HepG2 (cell line): ENCODE results near the gene DAB2IP. TPM values are rescaled to one million over a fixed set of nuclear protein-coding genes. Genes with fewer than 3 reads are reported as not detected.

Experiments
- KDM5B ChIP-seq: sonication (generic); formaldehyde crosslinking; IDR thresholded peaks from 2 replicates; pipeline ENCODE4 v1.4.0; 2020; ENCODE audit warnings: missing genetic modification reagents, mild to moderate bottlenecking, borderline replicate concordance
- SALL1 ChIP-seq: sonication (generic); formaldehyde crosslinking; IDR thresholded peaks from 2 replicates; pipeline ENCODE4 v1.8.0; 2022; ENCODE audit warnings: mild to moderate bottlenecking, missing genetic modification reagents
- TBL1XR1 ChIP-seq: fragments of 150-350 bp; IDR thresholded peaks from 2 replicates; pipeline ENCODE4 v1.6.1; 2014; ENCODE audit warnings: borderline replicate concordance, low read length; ENCODE audit not compliant: partially characterized antibody
- TEAD2 ChIP-seq: sonication (generic); formaldehyde crosslinking; IDR thresholded peaks from 2 replicates; pipeline ENCODE4 v1.9.0; 2021; ENCODE audit warnings: missing genetic modification reagents
- ZNF124 ChIP-seq: sonication (generic); formaldehyde crosslinking; IDR thresholded peaks from 2 replicates; pipeline ENCODE4 v1.4.0; 2020; ENCODE audit warnings: missing genetic modification reagents
- ZNF891 ChIP-seq: sonication (generic); formaldehyde crosslinking; IDR thresholded peaks from 2 replicates; pipeline ENCODE4 v1.5.0; 2020; ENCODE audit warnings: mild to moderate bottlenecking, missing genetic modification reagents
- polyA plus RNA-seq, 8 experiments: library from polyadenylated mRNA; depleted of rRNA in 3 of 8; stranded (reverse) in 7 of 8; unstranded in 1 of 8; fragments of >200 nt; fragmentation: Illumina TruSeq in 4 of 8; extraction: Trizol in 4 of 8; gene quantifications; 2 replicates each; pipeline versions ENCODE4 v1.2.1 to v1.2.3, GENCODE V29; 2011 to 2016; ENCODE audit warnings: low read depth in 4 of 8, missing spikeins in 1 of 8, mixed read lengths in 1 of 8; ENCODE audit not compliant: insufficient read depth in 1 of 8
- total RNA-seq, 5 experiments: library from RNA; depleted of rRNA; stranded (reverse); fragments of >200 nt; fragmentation: Illumina TruSeq; extraction: Trizol; gene quantifications; 2 replicates each; pipeline ENCODE4 v1.2.3, GENCODE V29; 2016; ENCODE audit warnings: low read depth in 1 of 5
- TF ChIP-seq, protein P1 (sequence below): sonication (generic); formaldehyde crosslinking; IDR thresholded peaks from 2 replicates; pipeline ENCODE4 v1.4.0; 2020; ENCODE audit warnings: missing genetic modification reagents
- TF ChIP-seq, protein P2 (sequence below): sonication (generic); formaldehyde crosslinking; IDR thresholded peaks from 2 replicates; pipeline ENCODE4 v1.4.0; 2020; ENCODE audit warnings: mild to moderate bottlenecking, missing genetic modification reagents
- TF ChIP-seq, protein P3 (sequence below), 2 experiments: fragments of 450-650 bp in 1 of 2; sonication (generic) in 1 of 2; formaldehyde crosslinking; IDR thresholded peaks; 2 replicates each; pipeline versions ENCODE4 v1.5.0 to v1.8.0; 2020 to 2022; ENCODE audit warnings: mild to moderate bottlenecking in 1 of 2, missing genetic modification reagents in 1 of 2
- TF ChIP-seq, protein P4 (sequence below): sonication (generic); formaldehyde crosslinking; IDR thresholded peaks from 2 replicates; pipeline ENCODE4 v1.4.0; 2020; ENCODE audit warnings: missing genetic modification reagents

DAB2IP gene
- total and polyA plus RNA-seq, 2 of the 13 experiments (the other 11 are each of a cell fraction or from before 2014, with no cell fraction given) = 25.3 to 37.9 TPM

DNA sequence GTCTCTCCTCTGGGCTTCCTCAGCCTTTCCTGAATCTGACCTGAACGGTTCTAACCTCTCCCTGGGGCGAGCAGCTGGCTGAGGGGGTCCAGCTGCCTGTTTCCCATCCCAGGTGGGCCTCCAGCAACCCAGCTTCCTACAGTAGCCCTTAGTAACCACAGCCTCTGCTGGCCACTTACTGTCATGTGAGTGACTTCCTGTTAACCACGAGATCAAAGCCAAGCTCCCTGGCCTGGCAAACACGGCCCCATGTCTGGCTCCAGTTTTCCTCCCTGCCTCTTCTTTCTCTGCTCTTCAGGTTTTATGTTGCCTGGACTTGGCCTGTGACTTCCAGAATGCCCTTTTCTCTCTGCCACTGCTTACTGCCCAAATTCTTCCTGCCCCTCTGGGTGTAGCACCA lies 47.2 kb upstream of the DAB2IP start (continued):
- TF ChIP-seq, protein P1, sequence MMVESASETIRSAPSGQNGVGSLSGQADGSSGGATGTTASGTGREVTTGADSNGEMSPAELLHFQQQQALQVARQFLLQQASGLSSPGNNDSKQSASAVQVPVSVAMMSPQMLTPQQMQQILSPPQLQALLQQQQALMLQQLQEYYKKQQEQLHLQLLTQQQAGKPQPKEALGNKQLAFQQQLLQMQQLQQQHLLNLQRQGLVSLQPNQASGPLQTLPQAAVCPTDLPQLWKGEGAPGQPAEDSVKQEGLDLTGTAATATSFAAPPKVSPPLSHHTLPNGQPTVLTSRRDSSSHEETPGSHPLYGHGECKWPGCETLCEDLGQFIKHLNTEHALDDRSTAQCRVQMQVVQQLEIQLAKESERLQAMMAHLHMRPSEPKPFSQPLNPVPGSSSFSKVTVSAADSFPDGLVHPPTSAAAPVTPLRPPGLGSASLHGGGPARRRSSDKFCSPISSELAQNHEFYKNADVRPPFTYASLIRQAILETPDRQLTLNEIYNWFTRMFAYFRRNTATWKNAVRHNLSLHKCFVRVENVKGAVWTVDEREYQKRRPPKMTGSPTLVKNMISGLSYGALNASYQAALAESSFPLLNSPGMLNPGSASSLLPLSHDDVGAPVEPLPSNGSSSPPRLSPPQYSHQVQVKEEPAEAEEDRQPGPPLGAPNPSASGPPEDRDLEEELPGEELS (CRISPR knock-in tag) = peak; percentile 59; the same call in 1 of the 2 replicates
- TF ChIP-seq TEAD2 (CRISPR knock-in tag) = no peak
- TF ChIP-seq KDM5B (CRISPR knock-in tag) = no peak
- TF ChIP-seq SALL1 = peak; percentile 49
- TF ChIP-seq, protein P2, sequence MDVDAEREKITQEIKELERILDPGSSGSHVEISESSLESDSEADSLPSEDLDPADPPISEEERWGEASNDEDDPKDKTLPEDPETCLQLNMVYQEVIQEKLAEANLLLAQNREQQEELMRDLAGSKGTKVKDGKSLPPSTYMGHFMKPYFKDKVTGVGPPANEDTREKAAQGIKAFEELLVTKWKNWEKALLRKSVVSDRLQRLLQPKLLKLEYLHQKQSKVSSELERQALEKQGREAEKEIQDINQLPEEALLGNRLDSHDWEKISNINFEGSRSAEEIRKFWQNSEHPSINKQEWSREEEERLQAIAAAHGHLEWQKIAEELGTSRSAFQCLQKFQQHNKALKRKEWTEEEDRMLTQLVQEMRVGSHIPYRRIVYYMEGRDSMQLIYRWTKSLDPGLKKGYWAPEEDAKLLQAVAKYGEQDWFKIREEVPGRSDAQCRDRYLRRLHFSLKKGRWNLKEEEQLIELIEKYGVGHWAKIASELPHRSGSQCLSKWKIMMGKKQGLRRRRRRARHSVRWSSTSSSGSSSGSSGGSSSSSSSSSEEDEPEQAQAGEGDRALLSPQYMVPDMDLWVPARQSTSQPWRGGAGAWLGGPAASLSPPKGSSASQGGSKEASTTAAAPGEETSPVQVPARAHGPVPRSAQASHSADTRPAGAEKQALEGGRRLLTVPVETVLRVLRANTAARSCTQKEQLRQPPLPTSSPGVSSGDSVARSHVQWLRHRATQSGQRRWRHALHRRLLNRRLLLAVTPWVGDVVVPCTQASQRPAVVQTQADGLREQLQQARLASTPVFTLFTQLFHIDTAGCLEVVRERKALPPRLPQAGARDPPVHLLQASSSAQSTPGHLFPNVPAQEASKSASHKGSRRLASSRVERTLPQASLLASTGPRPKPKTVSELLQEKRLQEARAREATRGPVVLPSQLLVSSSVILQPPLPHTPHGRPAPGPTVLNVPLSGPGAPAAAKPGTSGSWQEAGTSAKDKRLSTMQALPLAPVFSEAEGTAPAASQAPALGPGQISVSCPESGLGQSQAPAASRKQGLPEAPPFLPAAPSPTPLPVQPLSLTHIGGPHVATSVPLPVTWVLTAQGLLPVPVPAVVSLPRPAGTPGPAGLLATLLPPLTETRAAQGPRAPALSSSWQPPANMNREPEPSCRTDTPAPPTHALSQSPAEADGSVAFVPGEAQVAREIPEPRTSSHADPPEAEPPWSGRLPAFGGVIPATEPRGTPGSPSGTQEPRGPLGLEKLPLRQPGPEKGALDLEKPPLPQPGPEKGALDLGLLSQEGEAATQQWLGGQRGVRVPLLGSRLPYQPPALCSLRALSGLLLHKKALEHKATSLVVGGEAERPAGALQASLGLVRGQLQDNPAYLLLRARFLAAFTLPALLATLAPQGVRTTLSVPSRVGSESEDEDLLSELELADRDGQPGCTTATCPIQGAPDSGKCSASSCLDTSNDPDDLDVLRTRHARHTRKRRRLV (CRISPR knock-in tag) = no peak
- TF ChIP-seq, protein P3, sequence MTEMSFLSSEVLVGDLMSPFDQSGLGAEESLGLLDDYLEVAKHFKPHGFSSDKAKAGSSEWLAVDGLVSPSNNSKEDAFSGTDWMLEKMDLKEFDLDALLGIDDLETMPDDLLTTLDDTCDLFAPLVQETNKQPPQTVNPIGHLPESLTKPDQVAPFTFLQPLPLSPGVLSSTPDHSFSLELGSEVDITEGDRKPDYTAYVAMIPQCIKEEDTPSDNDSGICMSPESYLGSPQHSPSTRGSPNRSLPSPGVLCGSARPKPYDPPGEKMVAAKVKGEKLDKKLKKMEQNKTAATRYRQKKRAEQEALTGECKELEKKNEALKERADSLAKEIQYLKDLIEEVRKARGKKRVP (CRISPR knock-in tag; IDR thresholded peaks at IDR 0.05) = no peak
- TF ChIP-seq, protein P4, sequence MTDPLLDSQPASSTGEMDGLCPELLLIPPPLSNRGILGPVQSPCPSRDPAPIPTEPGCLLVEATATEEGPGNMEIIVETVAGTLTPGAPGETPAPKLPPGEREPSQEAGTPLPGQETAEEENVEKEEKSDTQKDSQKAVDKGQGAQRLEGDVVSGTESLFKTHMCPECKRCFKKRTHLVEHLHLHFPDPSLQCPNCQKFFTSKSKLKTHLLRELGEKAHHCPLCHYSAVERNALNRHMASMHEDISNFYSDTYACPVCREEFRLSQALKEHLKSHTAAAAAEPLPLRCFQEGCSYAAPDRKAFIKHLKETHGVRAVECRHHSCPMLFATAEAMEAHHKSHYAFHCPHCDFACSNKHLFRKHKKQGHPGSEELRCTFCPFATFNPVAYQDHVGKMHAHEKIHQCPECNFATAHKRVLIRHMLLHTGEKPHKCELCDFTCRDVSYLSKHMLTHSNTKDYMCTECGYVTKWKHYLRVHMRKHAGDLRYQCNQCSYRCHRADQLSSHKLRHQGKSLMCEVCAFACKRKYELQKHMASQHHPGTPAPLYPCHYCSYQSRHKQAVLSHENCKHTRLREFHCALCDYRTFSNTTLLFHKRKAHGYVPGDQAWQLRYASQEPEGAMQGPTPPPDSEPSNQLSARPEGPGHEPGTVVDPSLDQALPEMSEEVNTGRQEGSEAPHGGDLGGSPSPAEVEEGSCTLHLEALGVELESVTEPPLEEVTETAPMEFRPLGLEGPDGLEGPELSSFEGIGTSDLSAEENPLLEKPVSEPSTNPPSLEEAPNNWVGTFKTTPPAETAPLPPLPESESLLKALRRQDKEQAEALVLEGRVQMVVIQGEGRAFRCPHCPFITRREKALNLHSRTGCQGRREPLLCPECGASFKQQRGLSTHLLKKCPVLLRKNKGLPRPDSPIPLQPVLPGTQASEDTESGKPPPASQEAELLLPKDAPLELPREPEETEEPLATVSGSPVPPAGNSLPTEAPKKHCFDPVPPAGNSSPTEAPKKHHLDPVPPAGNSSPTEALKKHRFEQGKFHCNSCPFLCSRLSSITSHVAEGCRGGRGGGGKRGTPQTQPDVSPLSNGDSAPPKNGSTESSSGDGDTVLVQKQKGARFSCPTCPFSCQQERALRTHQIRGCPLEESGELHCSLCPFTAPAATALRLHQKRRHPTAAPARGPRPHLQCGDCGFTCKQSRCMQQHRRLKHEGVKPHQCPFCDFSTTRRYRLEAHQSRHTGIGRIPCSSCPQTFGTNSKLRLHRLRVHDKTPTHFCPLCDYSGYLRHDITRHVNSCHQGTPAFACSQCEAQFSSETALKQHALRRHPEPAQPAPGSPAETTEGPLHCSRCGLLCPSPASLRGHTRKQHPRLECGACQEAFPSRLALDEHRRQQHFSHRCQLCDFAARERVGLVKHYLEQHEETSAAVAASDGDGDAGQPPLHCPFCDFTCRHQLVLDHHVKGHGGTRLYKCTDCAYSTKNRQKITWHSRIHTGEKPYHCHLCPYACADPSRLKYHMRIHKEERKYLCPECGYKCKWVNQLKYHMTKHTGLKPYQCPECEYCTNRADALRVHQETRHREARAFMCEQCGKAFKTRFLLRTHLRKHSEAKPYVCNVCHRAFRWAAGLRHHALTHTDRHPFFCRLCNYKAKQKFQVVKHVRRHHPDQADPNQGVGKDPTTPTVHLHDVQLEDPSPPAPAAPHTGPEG = no peak; the same call in 1 of the 2 replicates
- TF ChIP-seq ZNF124 (CRISPR knock-in tag) = no peak
- TF ChIP-seq TBL1XR1 = no peak
- TF ChIP-seq ZNF891 (CRISPR knock-in tag) = no peak
